ENCODE data around the gene FZR1.
A peak's percentile ranks its signal among the peaks of the same experiment; 100 is the strongest.

FZR1 gene

DNA sequence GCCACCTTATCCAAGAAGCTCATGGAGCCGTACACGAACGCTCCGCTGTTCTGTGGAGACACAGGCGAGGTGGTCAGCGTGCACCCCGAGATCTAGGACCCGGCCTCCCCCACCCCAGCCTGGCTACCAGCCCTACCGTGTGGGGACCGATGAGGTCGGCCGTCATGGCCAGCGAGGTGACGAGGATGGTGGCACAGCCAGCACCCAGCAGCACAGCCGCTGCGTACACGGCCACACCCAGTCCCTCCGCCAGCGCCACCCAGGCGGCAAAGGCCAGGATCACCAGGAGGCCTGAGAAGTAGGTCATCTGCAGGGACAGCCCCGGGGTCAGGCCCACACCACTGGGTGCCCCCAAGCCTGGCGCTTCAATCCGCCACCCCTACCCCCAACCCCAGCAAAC is 40.0 kb downstream of the FZR1 start:
- Histone ChIP-seq H3K4me3 (IDR thresholded peaks at IDR 0.05; ENCODE audit: insufficient read depth, low read depth, low read length) (no peak overlapping the region), H3K4me2 (no peak overlapping the region), H3K36me3 (ENCODE audit: insufficient read depth) (no peaks in the 10 kb centered on the region), H3K27me3 (ENCODE audit: insufficient read depth, low read depth) (no peaks in the 10 kb centered on the region), H4K20me1 (ENCODE audit: insufficient read depth) (no peaks in the 10 kb centered on the region), H3K27ac (no peak overlapping the region), H2AFZ (ENCODE audit: low read depth) (no peak overlapping the region), H3K4me1 (ENCODE audit: low read depth, poor library complexity, severe bottlenecking) (no peaks in the 10 kb centered on the region), H3K9ac (no peak overlapping the region), H3K79me2 (ENCODE audit: insufficient read depth, low read depth) (no peaks in the 10 kb centered on the region)
- TF ChIP-seq CTCF (conservative IDR thresholded peaks at IDR 0.05; ENCODE audit: low read depth, low read length): no peak

DNA sequence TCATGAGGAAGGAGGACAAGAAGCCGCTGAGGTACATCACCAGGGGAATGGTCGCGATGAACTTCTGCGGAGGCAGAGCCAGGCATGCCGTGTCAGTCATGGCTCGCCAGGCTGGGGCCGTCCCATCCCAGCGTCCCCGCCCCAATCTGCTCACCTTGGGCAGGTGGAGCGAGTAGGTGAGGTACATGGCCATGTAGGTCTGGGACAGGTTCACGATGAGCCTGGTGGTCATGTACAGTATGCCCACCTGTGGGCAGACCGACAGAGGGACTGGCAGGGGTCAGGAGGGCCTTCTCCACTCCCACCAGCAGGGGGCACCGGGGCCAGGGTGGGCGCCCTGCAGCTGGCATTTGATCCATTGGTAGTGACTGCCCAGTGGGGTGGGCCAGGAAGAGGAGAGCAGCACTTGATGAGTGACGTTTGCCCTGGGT is 41.2 kb downstream of the FZR1 start:
- H3K79me2 ChIP-seq (ENCODE audit: insufficient read depth, low read depth): no peaks in the 10 kb centered on the region
- H3K4me2 ChIP-seq: no peak overlapping the region
- no peaks in the 10 kb centered on the region for H3K4me1 ChIP-seq (ENCODE audit: low read depth, poor library complexity, severe bottlenecking)
- H3K27me3 ChIP-seq (ENCODE audit: insufficient read depth, low read depth): no peaks in the 10 kb centered on the region
- H2AFZ ChIP-seq (ENCODE audit: low read depth): no peak overlapping the region
- TF ChIP-seq CTCF (conservative IDR thresholded peaks at IDR 0.05; ENCODE audit: low read depth, low read length): peak; percentile 66
- H3K4me3 ChIP-seq (IDR thresholded peaks at IDR 0.05; ENCODE audit: insufficient read depth, low read depth, low read length): no peak overlapping the region
- no peak overlapping the region for H3K27ac ChIP-seq
- H3K36me3 ChIP-seq (ENCODE audit: insufficient read depth): no peaks in the 10 kb centered on the region
- H3K9ac ChIP-seq: no peak overlapping the region
- H4K20me1 ChIP-seq (ENCODE audit: insufficient read depth): no peaks in the 10 kb centered on the region

DNA sequence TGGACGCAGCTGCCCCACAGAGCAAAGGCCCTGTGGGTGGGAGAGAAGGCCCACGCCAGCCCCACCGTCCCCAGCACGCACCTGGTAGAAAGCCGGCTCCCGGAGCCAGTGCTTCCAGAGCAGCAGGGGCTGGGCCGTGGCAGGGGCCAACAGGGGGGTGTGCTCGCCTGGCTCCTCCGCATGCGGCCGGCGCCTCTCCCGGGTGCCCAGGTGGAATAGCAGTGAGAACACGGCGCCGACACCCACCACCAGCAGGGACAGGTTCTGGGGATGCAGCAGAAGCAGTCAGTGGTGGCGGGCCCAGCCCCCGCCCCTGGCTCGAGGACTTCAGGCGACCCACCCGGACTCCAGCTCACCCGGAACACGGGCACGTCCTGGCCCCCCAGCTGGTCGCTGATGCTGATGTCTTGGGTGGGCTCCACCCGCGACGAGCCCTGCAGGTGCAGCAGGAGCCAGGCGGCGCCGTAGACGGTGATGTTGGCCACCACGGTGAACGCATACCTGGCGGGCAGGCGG is 41.7 kb downstream of the FZR1 start:
- Histone ChIP-seq H3K36me3 (ENCODE audit: insufficient read depth) (no peaks in the 10 kb centered on the region), H3K4me3 (IDR thresholded peaks at IDR 0.05; ENCODE audit: insufficient read depth, low read depth, low read length) (no peak overlapping the region), H3K4me2 (no peak overlapping the region), H3K27me3 (ENCODE audit: insufficient read depth, low read depth) (no peaks in the 10 kb centered on the region), H3K27ac (no peak overlapping the region), H2AFZ (ENCODE audit: low read depth) (no peak overlapping the region), H3K9ac (no peak overlapping the region), H3K79me2 (ENCODE audit: insufficient read depth, low read depth) (no peaks in the 10 kb centered on the region), H3K4me1 (ENCODE audit: low read depth, poor library complexity, severe bottlenecking) (no peaks in the 10 kb centered on the region), H4K20me1 (ENCODE audit: insufficient read depth) (no peaks in the 10 kb centered on the region)
- peak; percentile 20; the same call in 1 of the 2 replicates for TF ChIP-seq CTCF (conservative IDR thresholded peaks at IDR 0.05; ENCODE audit: low read depth, low read length)

GRCh38 chr19:3548606-3549005 is 42.5 kb downstream of the FZR1 start:
- no peak overlapping the region for H3K4me2 ChIP-seq
- no peaks in the 10 kb centered on the region for H3K27me3 ChIP-seq (ENCODE audit: insufficient read depth, low read depth)
- H3K4me3 ChIP-seq (IDR thresholded peaks at IDR 0.05; ENCODE audit: insufficient read depth, low read depth, low read length): no peak overlapping the region
- no peak overlapping the region for H3K27ac ChIP-seq
- H3K79me2 ChIP-seq (ENCODE audit: insufficient read depth, low read depth): no peaks in the 10 kb centered on the region; the same call in 1 of the 2 replicates
- no peak for TF ChIP-seq CTCF (conservative IDR thresholded peaks at IDR 0.05; ENCODE audit: low read depth, low read length)
- H2AFZ ChIP-seq (ENCODE audit: low read depth): no peak overlapping the region
- no peak overlapping the region for H3K9ac ChIP-seq
- no peaks in the 10 kb centered on the region for H3K36me3 ChIP-seq (ENCODE audit: insufficient read depth)
- H4K20me1 ChIP-seq (ENCODE audit: insufficient read depth): no peaks in the 10 kb centered on the region
- peaks cover 3% of the 10 kb centered on the region for H3K4me1 ChIP-seq (ENCODE audit: low read depth, poor library complexity, severe bottlenecking)

All from KMS-11 (cell line).